KMS-11 (cell line): Measurements from ENCODE around the gene THAP3.

Experiments
- H2AFZ ChIP-seq: fragments of 200-600 bp; sonication (generic); 2 replicates; pipeline ENCODE4 v1.6.1; 2016; ENCODE audit warnings: antibody characterized with exemption, mixed run types, low read depth
- H3K27ac ChIP-seq: fragments of 200-600 bp; sonication (generic); 2 replicates; pipeline ENCODE4 v1.6.1; 2016; ENCODE audit warnings: mild to moderate bottlenecking, mixed run types
- H3K27me3 ChIP-seq: fragments of 200-600 bp; sonication (generic); 2 replicates; pipeline ENCODE4 v1.6.1; 2017; ENCODE audit warnings: mild to moderate bottlenecking, low read depth, mixed run types, moderate library complexity; ENCODE audit not compliant: insufficient read depth
- H3K36me3 ChIP-seq: fragments of 200-600 bp; sonication (generic); 2 replicates; pipeline ENCODE4 v1.6.1; 2017; ENCODE audit warnings: mild to moderate bottlenecking, mixed run types; ENCODE audit not compliant: insufficient read depth
- H3K4me1 ChIP-seq: fragments of 200-600 bp; sonication (generic); 2 replicates; pipeline ENCODE4 v1.6.1; 2016; ENCODE audit warnings: mild to moderate bottlenecking, low read depth, mixed run types; ENCODE audit not compliant: poor library complexity, severe bottlenecking
- H3K4me2 ChIP-seq: fragments of 200-600 bp; sonication (generic); 2 replicates; pipeline ENCODE4 v1.7.0; 2016; ENCODE audit warnings: mild to moderate bottlenecking, mixed run types
- H3K4me3 ChIP-seq: fragments of 200-600 bp; sonication (generic); IDR thresholded peaks from 2 replicates; pipeline ENCODE4 v1.6.1; 2017; ENCODE audit warnings: low read depth, low read length, mixed read lengths; ENCODE audit not compliant: insufficient read depth
- H3K79me2 ChIP-seq: fragments of 200-600 bp; sonication (generic); 2 replicates; pipeline ENCODE4 v1.6.1; 2016; ENCODE audit warnings: low read depth, mixed run types; ENCODE audit not compliant: insufficient read depth
- H3K9ac ChIP-seq: fragments of 200-600 bp; sonication (generic); 2 replicates; pipeline ENCODE4 v1.6.1; 2016; ENCODE audit warnings: mild to moderate bottlenecking, mixed run types
- H4K20me1 ChIP-seq: fragments of 200-600 bp; sonication (generic); 2 replicates; pipeline ENCODE4 v1.6.1; 2016; ENCODE audit warnings: mild to moderate bottlenecking, mixed run types; ENCODE audit not compliant: insufficient read depth
- CTCF ChIP-seq: fragments of 200-600 bp; sonication (generic); conservative IDR thresholded peaks from 2 replicates; pipeline ENCODE4 v1.6.1; 2017; ENCODE audit warnings: low read depth, mild to moderate bottlenecking, antibody characterized with exemption, low read length, moderate library complexity, mixed read lengths

THAP3 gene

GRCh38 chr1:6645018-6645417, 20.4 kb downstream of the THAP3 start:
- Histone ChIP-seq H3K27ac (no peak overlapping the region), H4K20me1 (no peaks in the 10 kb centered on the region), H3K36me3 (no peaks in the 10 kb centered on the region), H3K9ac (no peak overlapping the region), H3K4me1 (no peaks in the 10 kb centered on the region), H3K79me2 (no peaks in the 10 kb centered on the region), H3K4me3 (no peak overlapping the region), H2AFZ (no peak overlapping the region), H3K4me2 (no peak overlapping the region), H3K27me3 (no peaks in the 10 kb centered on the region)
- TF ChIP-seq CTCF = no peak

- Histone ChIP-seq H4K20me1 (no peaks in the 10 kb centered on the region), H3K4me2 (no peak overlapping the region), H2AFZ (no peak overlapping the region), H3K4me3 (no peak overlapping the region), H3K9ac (no peak overlapping the region), H3K27me3 (no peaks in the 10 kb centered on the region), H3K27ac (no peak overlapping the region), H3K79me2 (no peaks in the 10 kb centered on the region), H3K4me1 (no peaks in the 10 kb centered on the region), H3K36me3 (no peaks in the 10 kb centered on the region; the same call in 1 of the 2 replicates)
- TF ChIP-seq CTCF = peak; percentile 79
These were observed 22.0 kb downstream of the THAP3 start for GRCh38 chr1:6646499-6647148.

GRCh38 chr1:6648556-6648955, 23.9 kb downstream of the THAP3 start:
- Histone ChIP-seq H3K4me1 (no peaks in the 10 kb centered on the region), H2AFZ (no peak overlapping the region), H3K9ac (no peak overlapping the region), H3K27me3 (no peaks in the 10 kb centered on the region), H3K4me2 (no peak overlapping the region), H4K20me1 (no peaks in the 10 kb centered on the region), H3K36me3 (no peaks in the 10 kb centered on the region; the same call in 1 of the 2 replicates), H3K27ac (no peak overlapping the region), H3K79me2 (no peaks in the 10 kb centered on the region), H3K4me3 (no peak overlapping the region)
- TF ChIP-seq CTCF = no peak

- Histone ChIP-seq H3K4me3 (no peak overlapping the region), H3K27ac (no peak overlapping the region), H4K20me1 (no peaks in the 10 kb centered on the region), H3K4me2 (no peak overlapping the region), H2AFZ (no peak overlapping the region), H3K36me3 (peaks cover 4% of the 10 kb centered on the region; the same call in 1 of the 2 replicates), H3K9ac (no peak overlapping the region), H3K79me2 (peaks cover 4% of the 10 kb centered on the region; the same call in 1 of the 2 replicates), H3K4me1 (no peaks in the 10 kb centered on the region), H3K27me3 (no peaks in the 10 kb centered on the region)
- TF ChIP-seq CTCF = no peak
These were observed 27.2 kb downstream of the THAP3 start for GRCh38 chr1:6651909-6652308.
